Measurements from ENCODE around the gene XPNPEP2.

Gene XPNPEP2

DNA sequence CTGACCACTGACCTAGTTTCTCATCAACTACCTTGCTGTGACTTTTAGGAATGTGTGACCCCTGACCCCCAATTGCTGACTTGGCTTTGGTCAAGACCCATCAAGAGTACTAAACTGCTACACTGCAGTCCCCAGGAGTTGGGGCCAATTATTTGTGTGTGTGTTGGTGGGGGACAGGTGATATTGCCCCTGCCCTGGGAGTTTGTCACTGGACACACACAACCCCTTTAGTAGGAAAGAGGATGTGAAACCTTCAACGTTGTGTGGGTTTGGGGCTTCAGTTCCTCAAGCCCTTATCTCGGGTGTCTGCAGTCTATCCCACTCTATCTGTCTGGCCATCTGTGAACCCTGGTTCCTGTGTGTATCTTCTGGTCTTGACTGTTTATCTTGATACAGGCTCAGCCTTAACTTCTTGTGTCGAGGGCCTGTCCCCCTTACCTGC is 47.5 kb downstream of the XPNPEP2 start:
- Mint-ChIP-seq H3K27me3 (ENCODE audit: low read depth) (no peaks in the 10 kb centered on the region), H3K4me3 (peak overlapping the region; percentile 73), H3K4me1 (ENCODE audit: low read depth) (peaks cover 42% of the 10 kb centered on the region), H3K9me3 (no peaks in the 10 kb centered on the region), H3K27ac (peak overlapping the region; percentile 31), H3K36me3 (ENCODE audit: low read depth) (peaks cover 66% of the 10 kb centered on the region)

DNA sequence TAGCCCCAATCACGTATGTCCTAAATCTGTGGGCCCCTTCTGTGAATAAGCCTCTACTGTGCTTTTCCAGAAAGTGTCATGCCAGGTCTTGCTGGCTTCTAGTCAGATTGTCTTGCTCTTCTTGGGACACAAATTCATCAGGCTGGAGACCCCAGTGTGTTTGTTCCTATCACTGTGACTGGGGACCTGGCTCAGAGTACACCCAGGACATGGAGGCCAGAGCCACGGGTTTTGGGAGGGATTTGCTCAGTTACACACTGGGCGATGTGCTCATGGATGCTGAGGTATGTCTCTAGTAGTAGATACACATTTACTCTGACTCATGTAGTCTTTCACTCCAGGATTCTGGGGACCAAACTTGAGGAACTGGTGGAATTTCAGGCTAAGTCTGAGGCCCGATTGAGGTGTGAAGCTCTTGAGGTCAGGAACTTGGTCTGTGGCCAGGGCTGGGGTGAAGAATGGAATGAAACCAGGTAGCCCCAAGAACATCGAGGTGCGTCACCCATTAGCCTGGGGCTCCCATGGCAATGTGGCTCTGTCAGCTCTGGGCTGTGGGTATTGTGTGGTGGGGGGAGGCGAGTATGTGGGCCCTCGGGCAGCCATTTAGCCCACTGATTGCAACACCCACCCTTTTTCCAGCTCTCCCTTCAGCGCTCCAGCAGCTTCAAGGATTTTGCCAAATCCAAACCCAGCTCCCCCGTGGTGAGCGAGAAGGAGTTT is 48.7 kb downstream of the XPNPEP2 start:
- H3K36me3 Mint-ChIP-seq (ENCODE audit: low read depth) = peaks cover 56% of the 10 kb centered on the region

DNA sequence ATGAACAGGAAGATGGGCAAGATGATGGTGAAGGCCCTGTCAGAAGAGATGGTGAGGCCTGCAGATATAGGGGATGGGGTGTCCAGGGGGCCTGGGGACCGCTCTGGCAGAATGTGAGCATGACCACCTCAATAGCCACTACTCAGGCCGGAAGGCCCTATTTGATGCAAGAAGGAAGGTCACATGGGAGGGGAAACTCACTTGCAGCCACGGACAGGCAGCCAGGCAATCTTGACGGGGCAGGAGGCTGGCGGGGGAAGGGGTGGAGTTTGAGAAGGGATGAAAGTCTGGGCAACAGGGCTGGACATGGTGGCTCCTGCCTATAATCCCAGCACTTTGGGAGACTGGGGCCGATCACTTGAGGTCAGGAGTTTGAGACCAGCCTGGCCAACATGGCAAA is 49.7 kb downstream of the XPNPEP2 start:
- Mint-ChIP-seq H3K4me1 (ENCODE audit: low read depth) (peaks cover 32% of the 10 kb centered on the region), H3K4me3 (no peak overlapping the region)

More for the DNA sequence above, 48.7 kb downstream of the XPNPEP2 start:
- Mint-ChIP-seq H3K4me3 (peak overlapping the region; percentile 57), H3K27ac (peak overlapping the region; percentile 49), H3K4me1 (ENCODE audit: low read depth) (peaks cover 42% of the 10 kb centered on the region), H3K27me3 (ENCODE audit: low read depth) (no peaks in the 10 kb centered on the region), H3K9me3 (no peaks in the 10 kb centered on the region)

GRCh38 chrX:129790146-129790545 is 51.4 kb downstream of the XPNPEP2 start:
- Mint-ChIP-seq H3K27ac (no peak overlapping the region), H3K9me3 (no peaks in the 10 kb centered on the region), H3K27me3 (ENCODE audit: low read depth) (no peaks in the 10 kb centered on the region), H3K36me3 (ENCODE audit: low read depth) (peaks cover 43% of the 10 kb centered on the region), H3K4me3 (no peak overlapping the region), H3K4me1 (ENCODE audit: low read depth) (peaks cover 22% of the 10 kb centered on the region)

More for the DNA sequence above, 49.7 kb downstream of the XPNPEP2 start:
- Mint-ChIP-seq H3K36me3 (ENCODE audit: low read depth) (peaks cover 51% of the 10 kb centered on the region), H3K27me3 (ENCODE audit: low read depth) (no peaks in the 10 kb centered on the region), H3K27ac (no peak overlapping the region), H3K9me3 (no peaks in the 10 kb centered on the region)

DNA sequence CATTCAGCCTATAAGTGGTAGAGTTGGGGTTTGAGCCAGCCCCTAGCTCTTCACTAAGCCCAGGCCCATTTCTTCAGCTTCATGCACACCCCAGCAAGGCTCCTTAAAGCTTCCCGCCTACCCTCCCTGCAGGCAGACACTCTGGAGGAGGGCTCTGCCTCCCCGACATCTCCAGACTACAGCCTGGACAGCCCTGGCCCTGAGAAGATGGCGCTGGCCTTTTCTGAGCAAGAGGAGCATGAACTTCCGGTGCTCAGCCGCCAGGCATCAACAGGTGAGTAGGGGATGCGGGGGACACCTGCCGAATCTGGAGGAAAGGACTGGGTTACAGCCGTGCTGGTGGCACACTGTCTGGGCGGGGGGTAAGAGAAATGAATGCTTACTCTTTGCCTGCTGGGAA is 52.0 kb downstream of the XPNPEP2 start:
- Mint-ChIP-seq H3K27ac (no peak overlapping the region), H3K9me3 (no peaks in the 10 kb centered on the region), H3K36me3 (ENCODE audit: low read depth) (peaks cover 39% of the 10 kb centered on the region), H3K4me3 (no peak overlapping the region), H3K4me1 (ENCODE audit: low read depth) (peaks cover 16% of the 10 kb centered on the region), H3K27me3 (ENCODE audit: low read depth) (no peaks in the 10 kb centered on the region)

GRCh38 chrX:129791336-129791735 is 52.6 kb downstream of the XPNPEP2 start:
- no peaks in the 10 kb centered on the region for H3K9me3 Mint-ChIP-seq
- no peaks in the 10 kb centered on the region for H3K27me3 Mint-ChIP-seq (ENCODE audit: low read depth)
- H3K27ac Mint-ChIP-seq = no peak overlapping the region
- peaks cover 38% of the 10 kb centered on the region for H3K36me3 Mint-ChIP-seq (ENCODE audit: low read depth)
- H3K4me3 Mint-ChIP-seq = no peak overlapping the region
- peaks cover 12% of the 10 kb centered on the region for H3K4me1 Mint-ChIP-seq (ENCODE audit: low read depth)

GRCh38 chrX:129791961-129792570 is 53.3 kb downstream of the XPNPEP2 start:
- H3K36me3 Mint-ChIP-seq (ENCODE audit: low read depth) = peaks cover 35% of the 10 kb centered on the region
- H3K9me3 Mint-ChIP-seq = no peaks in the 10 kb centered on the region
- no peak overlapping the region for H3K4me3 Mint-ChIP-seq
- no peak overlapping the region for H3K27ac Mint-ChIP-seq
- no peaks in the 10 kb centered on the region for H3K27me3 Mint-ChIP-seq (ENCODE audit: low read depth)
- H3K4me1 Mint-ChIP-seq (ENCODE audit: low read depth) = peaks cover 9% of the 10 kb centered on the region

- H3K27me3 Mint-ChIP-seq (ENCODE audit: low read depth) = no peaks in the 10 kb centered on the region
- no peak overlapping the region for H3K4me3 Mint-ChIP-seq
- peaks cover 28% of the 10 kb centered on the region for H3K36me3 Mint-ChIP-seq (ENCODE audit: low read depth)
- peaks cover 4% of the 10 kb centered on the region for H3K4me1 Mint-ChIP-seq (ENCODE audit: low read depth)
- H3K9me3 Mint-ChIP-seq = no peaks in the 10 kb centered on the region
- no peak overlapping the region for H3K27ac Mint-ChIP-seq
Measured at GRCh38 chrX:129792586-129793291, 54.0 kb downstream of the XPNPEP2 start.

GRCh38 chrX:129793604-129794191 is 54.9 kb downstream of the XPNPEP2 start:
- H3K9me3 Mint-ChIP-seq = no peaks in the 10 kb centered on the region
- no peak overlapping the region for H3K27ac Mint-ChIP-seq
- H3K27me3 Mint-ChIP-seq (ENCODE audit: low read depth) = no peaks in the 10 kb centered on the region
- H3K36me3 Mint-ChIP-seq (ENCODE audit: low read depth) = peaks cover 26% of the 10 kb centered on the region
- H3K4me3 Mint-ChIP-seq = no peak overlapping the region
- peaks cover 8% of the 10 kb centered on the region for H3K4me1 Mint-ChIP-seq (ENCODE audit: low read depth)

GRCh38 chrX:129795584-129795983 is 56.8 kb downstream of the XPNPEP2 start:
- H3K4me3 Mint-ChIP-seq = no peak overlapping the region
- H3K27ac Mint-ChIP-seq = no peak overlapping the region
- H3K36me3 Mint-ChIP-seq (ENCODE audit: low read depth) = peaks cover 33% of the 10 kb centered on the region
- no peaks in the 10 kb centered on the region for H3K27me3 Mint-ChIP-seq (ENCODE audit: low read depth)
- peaks cover 13% of the 10 kb centered on the region for H3K4me1 Mint-ChIP-seq (ENCODE audit: low read depth)
- H3K9me3 Mint-ChIP-seq = no peaks in the 10 kb centered on the region

DNA sequence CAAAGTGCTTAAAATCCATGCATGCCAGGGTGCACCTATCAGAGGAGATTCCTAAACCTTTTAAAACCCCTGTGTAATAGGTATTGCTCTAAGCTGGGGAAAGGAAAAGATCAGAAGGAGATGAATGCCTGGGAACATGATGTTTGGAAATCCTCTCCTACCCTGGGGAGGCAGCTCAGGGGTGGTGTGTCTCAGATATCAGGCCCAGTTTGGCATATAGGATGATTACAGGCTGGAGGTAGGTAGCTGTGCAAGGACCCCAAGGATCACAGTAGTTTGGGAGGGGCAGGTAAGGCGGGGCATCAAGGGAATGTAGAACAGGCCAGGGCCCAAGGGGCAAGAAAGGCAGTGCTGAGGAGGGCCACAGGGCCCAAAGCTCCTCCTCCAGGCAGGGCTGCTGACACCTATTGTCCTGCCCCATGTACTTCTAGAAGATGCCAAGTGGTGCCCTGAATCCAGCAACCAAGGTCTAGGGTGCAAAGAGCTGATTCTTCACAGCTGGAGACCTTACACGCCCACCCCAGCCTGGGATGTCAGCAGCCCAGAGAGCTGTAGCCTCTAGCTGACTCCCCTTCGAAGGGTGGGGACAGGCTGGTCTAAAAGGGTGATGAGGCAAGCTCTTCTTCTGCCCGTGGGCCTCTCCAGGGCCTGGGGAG is 58.6 kb downstream of the XPNPEP2 start:
- Mint-ChIP-seq H3K36me3 (ENCODE audit: low read depth) (peaks cover 29% of the 10 kb centered on the region), H3K4me3 (no peak overlapping the region), H3K27ac (no peak overlapping the region), H3K4me1 (ENCODE audit: low read depth) (peaks cover 11% of the 10 kb centered on the region), H3K9me3 (no peaks in the 10 kb centered on the region), H3K27me3 (ENCODE audit: low read depth) (no peaks in the 10 kb centered on the region)

DNA sequence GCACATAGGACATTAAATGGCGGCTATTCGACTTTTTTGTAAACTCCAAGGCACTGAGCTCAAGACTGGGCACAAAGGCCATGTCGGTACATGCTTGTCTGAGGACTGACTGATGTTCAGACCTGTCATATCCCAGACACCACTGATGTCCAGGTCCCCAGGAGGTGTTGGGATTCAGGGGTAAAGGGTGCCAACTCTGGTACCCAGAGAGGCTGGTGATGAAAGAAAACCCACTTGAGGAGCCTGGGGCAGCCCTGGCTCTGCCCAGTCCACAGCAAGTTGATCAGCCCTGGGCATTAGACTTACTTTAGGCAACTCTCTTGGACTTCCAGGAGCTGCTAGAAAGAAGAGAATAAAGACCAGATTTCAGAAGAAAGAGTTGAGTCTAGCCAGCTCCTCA is 59.7 kb downstream of the XPNPEP2 start:
- Mint-ChIP-seq H3K4me3 (no peak overlapping the region), H3K27ac (peak overlapping the region; percentile 65), H3K9me3 (no peaks in the 10 kb centered on the region), H3K4me1 (ENCODE audit: low read depth) (peaks cover 11% of the 10 kb centered on the region), H3K27me3 (ENCODE audit: low read depth) (no peaks in the 10 kb centered on the region), H3K36me3 (ENCODE audit: low read depth) (peaks cover 23% of the 10 kb centered on the region)

GRCh38 chrX:129798888-129799287 is 60.1 kb downstream of the XPNPEP2 start:
- H3K9me3 Mint-ChIP-seq = no peaks in the 10 kb centered on the region
- H3K4me1 Mint-ChIP-seq (ENCODE audit: low read depth) = peaks cover 11% of the 10 kb centered on the region
- no peaks in the 10 kb centered on the region for H3K27me3 Mint-ChIP-seq (ENCODE audit: low read depth)
- peak overlapping the region; percentile 65 for H3K27ac Mint-ChIP-seq
- H3K4me3 Mint-ChIP-seq = no peak overlapping the region
- H3K36me3 Mint-ChIP-seq (ENCODE audit: low read depth) = peaks cover 23% of the 10 kb centered on the region

GRCh38 chrX:129800186-129800585 is 61.4 kb downstream of the XPNPEP2 start:
- Mint-ChIP-seq H3K4me3 (no peak overlapping the region), H3K9me3 (no peaks in the 10 kb centered on the region), H3K36me3 (ENCODE audit: low read depth) (peaks cover 20% of the 10 kb centered on the region), H3K27me3 (ENCODE audit: low read depth) (no peaks in the 10 kb centered on the region), H3K27ac (no peak overlapping the region), H3K4me1 (ENCODE audit: low read depth) (peaks cover 10% of the 10 kb centered on the region)
